ENCODE results near the gene BABAM1.
"Not testable (repeated sequence)": the region's sequence is repeated elsewhere in the genome, so short reads cannot be mapped to it uniquely, and the experiment has no call there.

Gene BABAM1

GRCh38 chr19:17243830-17244617, 23.2 kb upstream of the BABAM1 start:
- DNase-seq: no peak

GRCh38 chr19:17244618-17245534, 22.4 kb upstream of the BABAM1 start:
- DNase-seq: no peak

- no peak for DNase-seq
Measured at GRCh38 chr19:17245535-17245984, 21.7 kb upstream of the BABAM1 start, which contains the start of gene NR2F6. NR2F6 (minus strand) TSS chr19:17245919; CDS start chr19:17245220, 699 bp downstream.

GRCh38 chr19:17246681-17247425, 20.4 kb upstream of the BABAM1 start:
- no peak for DNase-seq

- no peak for DNase-seq
Measured at GRCh38 chr19:17248011-17248776, 19.0 kb upstream of the BABAM1 start.

- DNase-seq: no peak
Measured at GRCh38 chr19:17249887-17250548, 17.2 kb upstream of the BABAM1 start.

- DNase-seq: no peak
Measured at GRCh38 chr19:17254636-17255035, 12.6 kb upstream of the BABAM1 start.

GRCh38 chr19:17255150-17255621, 12.1 kb upstream of the BABAM1 start:
- no peak for DNase-seq

- DNase-seq: no peak
Measured at GRCh38 chr19:17256130-17256529, 11.1 kb upstream of the BABAM1 start.

- no peak for DNase-seq
Measured at GRCh38 chr19:17259118-17259780, 8.0 kb upstream of the BABAM1 start.

- DNase-seq: no peak
Measured at GRCh38 chr19:17259934-17260333, 7.3 kb upstream of the BABAM1 start.

GRCh38 chr19:17260842-17261325, 6.4 kb upstream of the BABAM1 start:
- DNase-seq: peak; percentile 89

- DNase-seq: no peak
Measured at GRCh38 chr19:17262557-17262956, 4.7 kb upstream of the BABAM1 start.

GRCh38 chr19:17263712-17264640, 3.3 kb upstream of the BABAM1 start:
- no peak for DNase-seq

GRCh38 chr19:17264641-17264979, 2.6 kb upstream of the BABAM1 start, which contains the start of gene USHBP1:
USHBP1 (minus strand) TSS chr19:17264745; CDS start chr19:17264299, 446 bp downstream.
- DNase-seq: no peak

GRCh38 chr19:17266026-17266425, 1.2 kb upstream of the BABAM1 start:
- DNase-seq: no peak

- no peak for DNase-seq
Measured at GRCh38 chr19:17266589-17266974, 661 bp upstream of the BABAM1 start.

- no peak for DNase-seq
Measured at GRCh38 chr19:17268754-17269153, 1.5 kb downstream of the BABAM1 start.

GRCh38 chr19:17274892-17275291, 7.6 kb downstream of the BABAM1 start:
- DNase-seq: not testable (repeated sequence)
